ENCODE data around the gene HOXA7. TPM values are rescaled to one million over a fixed set of nuclear protein-coding genes. Genes with fewer than 3 reads are reported as not detected.

HOXA7 gene
- total RNA-seq, 2 experiments from 2014 or later, result not detected

DNA sequence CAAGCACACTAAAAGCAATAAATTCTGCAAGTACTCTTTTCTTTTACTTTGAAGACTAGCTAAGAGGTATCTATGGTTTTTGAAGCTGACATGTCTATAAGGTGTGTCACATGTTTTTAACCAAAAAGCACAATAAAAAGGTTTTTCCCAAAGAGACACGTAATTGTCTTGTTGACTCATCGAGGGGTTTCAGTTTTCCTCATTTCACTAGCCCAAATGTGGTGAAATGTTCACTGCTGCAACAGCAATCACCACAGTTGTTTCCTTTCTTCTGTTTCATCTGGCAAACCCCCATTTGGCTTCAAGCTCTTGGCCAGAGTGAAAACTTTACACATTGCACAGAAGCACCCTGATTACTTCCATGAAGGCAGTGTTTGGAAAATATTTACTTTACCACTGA is 22.1 kb downstream of the HOXA7 start:
- DNase-seq, result peak; percentile 39
- Mint-ChIP-seq H3K4me3 (no peak overlapping the region), H3K27me3 (peaks cover 37% of the 10 kb centered on the region), H3K36me3 (ENCODE audit: low read depth) (peaks cover 3% of the 10 kb centered on the region), H3K27ac (no peak overlapping the region), H3K4me1 (ENCODE audit: low read depth) (peaks cover 19% of the 10 kb centered on the region), H3K9me3 (no peaks in the 10 kb centered on the region)
- ATAC-seq, result peak; percentile 55
- TF ChIP-seq, protein P1, sequence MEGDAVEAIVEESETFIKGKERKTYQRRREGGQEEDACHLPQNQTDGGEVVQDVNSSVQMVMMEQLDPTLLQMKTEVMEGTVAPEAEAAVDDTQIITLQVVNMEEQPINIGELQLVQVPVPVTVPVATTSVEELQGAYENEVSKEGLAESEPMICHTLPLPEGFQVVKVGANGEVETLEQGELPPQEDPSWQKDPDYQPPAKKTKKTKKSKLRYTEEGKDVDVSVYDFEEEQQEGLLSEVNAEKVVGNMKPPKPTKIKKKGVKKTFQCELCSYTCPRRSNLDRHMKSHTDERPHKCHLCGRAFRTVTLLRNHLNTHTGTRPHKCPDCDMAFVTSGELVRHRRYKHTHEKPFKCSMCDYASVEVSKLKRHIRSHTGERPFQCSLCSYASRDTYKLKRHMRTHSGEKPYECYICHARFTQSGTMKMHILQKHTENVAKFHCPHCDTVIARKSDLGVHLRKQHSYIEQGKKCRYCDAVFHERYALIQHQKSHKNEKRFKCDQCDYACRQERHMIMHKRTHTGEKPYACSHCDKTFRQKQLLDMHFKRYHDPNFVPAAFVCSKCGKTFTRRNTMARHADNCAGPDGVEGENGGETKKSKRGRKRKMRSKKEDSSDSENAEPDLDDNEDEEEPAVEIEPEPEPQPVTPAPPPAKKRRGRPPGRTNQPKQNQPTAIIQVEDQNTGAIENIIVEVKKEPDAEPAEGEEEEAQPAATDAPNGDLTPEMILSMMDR (IDR thresholded peaks at IDR 0.05), result no peak
- ChIA-PET CTCF (interaction anchor here (1.5 to 2.3 kb wide), 2 partner anchors 16 to 27 kb away, joined by 5 to 8 read pairs; no protein-coding TSS in a partner anchor), POLR2A (no interaction called here)
- intact Hi-C loops (cut with micrococcal nuclease), result no loop called here

DNA sequence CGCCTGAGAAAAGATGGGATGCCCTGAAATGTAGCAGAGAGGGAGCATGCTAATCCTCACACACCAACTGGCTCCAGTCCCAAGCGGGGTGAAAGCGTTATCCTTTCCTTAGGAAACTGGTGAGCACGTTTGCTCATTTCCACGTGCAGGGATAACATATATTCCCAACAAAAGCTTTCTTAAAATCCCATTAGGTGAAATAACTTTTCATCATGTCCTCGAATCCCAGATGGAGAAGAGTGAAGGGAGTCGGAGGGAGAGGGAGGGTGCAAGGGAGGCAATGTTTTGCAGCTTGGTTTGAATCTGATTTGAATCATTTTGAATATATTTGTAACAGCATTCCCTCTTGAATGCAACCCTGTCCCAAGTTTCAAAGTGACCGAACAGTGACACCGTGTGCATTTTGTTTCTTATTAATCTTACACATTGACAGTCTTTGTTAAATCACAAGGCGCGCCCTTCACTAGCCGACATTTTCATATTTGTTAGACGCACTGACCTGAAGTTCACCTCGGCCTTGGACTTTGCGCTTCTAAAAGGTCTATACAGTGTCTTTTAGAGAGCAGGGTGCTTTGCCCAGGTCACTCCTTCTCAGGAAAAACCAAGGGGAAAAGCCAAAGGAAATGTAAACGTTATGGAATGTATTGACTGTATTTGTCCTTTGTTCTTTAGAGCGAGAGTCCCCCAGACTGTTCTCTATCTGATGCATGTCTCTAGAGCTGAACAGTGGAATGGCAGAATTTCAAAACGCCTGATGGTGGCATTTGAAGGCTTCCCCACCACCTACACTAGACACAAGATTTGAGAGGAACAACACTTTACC is 22.9 kb downstream of the HOXA7 start:
- TF ChIP-seq, protein P1 (IDR thresholded peaks at IDR 0.05), result no peak
- no peak overlapping the region for H3K27ac Mint-ChIP-seq
- peaks cover 19% of the 10 kb centered on the region for H3K4me1 Mint-ChIP-seq (ENCODE audit: low read depth)
- intact Hi-C loops (cut with micrococcal nuclease), result no loop called here
- no peak for DNase-seq
- no peak overlapping the region for H3K4me3 Mint-ChIP-seq
- H3K27me3 Mint-ChIP-seq, result peaks cover 37% of the 10 kb centered on the region
- no peaks in the 10 kb centered on the region for H3K9me3 Mint-ChIP-seq
- ATAC-seq, result no peak
- ChIA-PET CTCF (interaction anchor here (2.3 kb wide), 1 partner anchor 28 kb away, joined by 8 read pairs; no protein-coding TSS in a partner anchor), POLR2A (no interaction called here)
- H3K36me3 Mint-ChIP-seq (ENCODE audit: low read depth), result peaks cover 3% of the 10 kb centered on the region

DNA sequence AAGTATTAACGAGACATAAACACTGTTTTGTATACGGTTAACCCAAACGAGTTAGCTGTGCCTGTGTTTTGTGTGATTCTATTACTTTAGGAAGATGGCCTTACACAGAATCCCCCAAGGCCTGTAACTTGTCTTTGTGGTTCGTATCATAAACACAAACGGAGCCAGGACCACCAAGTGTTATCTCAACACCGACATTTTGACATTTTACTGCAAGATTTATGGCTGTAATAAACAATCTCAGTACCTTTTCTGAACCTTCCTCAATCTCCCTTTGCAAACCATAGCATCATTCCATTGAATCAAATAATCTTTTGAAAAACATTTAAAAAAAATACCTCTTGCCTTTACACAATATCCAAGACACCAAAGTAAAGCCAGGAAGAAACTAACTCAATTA is 23.5 kb downstream of the HOXA7 start:
- POLR2A ChIA-PET, result no interaction called here

DNA sequence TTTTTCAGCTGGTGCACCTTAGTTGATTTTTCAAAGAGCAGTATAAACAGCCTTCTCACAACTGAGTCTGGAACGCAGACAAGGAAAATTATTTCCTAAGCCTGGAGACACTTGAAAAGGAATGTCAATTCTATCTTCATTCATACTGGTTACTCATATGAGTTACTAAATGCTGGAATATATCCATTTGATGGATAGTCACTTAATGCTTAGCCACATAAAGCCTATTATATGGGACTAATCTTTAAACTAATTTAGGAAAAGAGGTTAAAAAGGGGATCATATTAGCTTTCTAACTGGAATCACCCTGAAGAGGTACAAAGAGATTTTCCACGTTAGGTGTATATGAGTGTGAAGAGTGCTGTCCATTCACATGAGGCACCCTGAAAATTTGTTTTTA is 24.3 kb downstream of the HOXA7 start:
- ATAC-seq (no peak), DNase-seq (no peak)
- Mint-ChIP-seq H3K27me3 (peaks cover 32% of the 10 kb centered on the region), H3K27ac (no peak overlapping the region), H3K9me3 (no peaks in the 10 kb centered on the region), H3K4me1 (ENCODE audit: low read depth) (peaks cover 19% of the 10 kb centered on the region), H3K36me3 (ENCODE audit: low read depth) (peaks cover 3% of the 10 kb centered on the region), H3K4me3 (no peak overlapping the region)
- TF ChIP-seq, protein P1 (IDR thresholded peaks at IDR 0.05), result no peak
- intact Hi-C loops (cut with micrococcal nuclease), result no loop called here
- CTCF ChIA-PET, result interaction anchor here (0.8 to 1.5 kb wide), 3 partner anchors 9 to 23 kb away, joined by 3 to 4 read pairs (median 3); no protein-coding TSS in a partner anchor
- POLR2A ChIA-PET, result no interaction called here

More for the DNA sequence above, 23.5 kb downstream of the HOXA7 start:
- CTCF ChIA-PET, result interaction anchor here (1.5 to 2.3 kb wide), 2 partner anchors 22 to 29 kb away, joined by 4 to 8 read pairs; no protein-coding TSS in a partner anchor
- no peaks in the 10 kb centered on the region for H3K9me3 Mint-ChIP-seq
- no peak overlapping the region for H3K27ac Mint-ChIP-seq
- H3K27me3 Mint-ChIP-seq, result peaks cover 37% of the 10 kb centered on the region
- H3K4me3 Mint-ChIP-seq, result no peak overlapping the region
- TF ChIP-seq, protein P1 (IDR thresholded peaks at IDR 0.05), result no peak
- H3K36me3 Mint-ChIP-seq (ENCODE audit: low read depth), result peaks cover 3% of the 10 kb centered on the region
- H3K4me1 Mint-ChIP-seq (ENCODE audit: low read depth), result peaks cover 19% of the 10 kb centered on the region
- DNase-seq (no peak), ATAC-seq (no peak)
- intact Hi-C loops (cut with micrococcal nuclease), result no loop called here

DNA sequence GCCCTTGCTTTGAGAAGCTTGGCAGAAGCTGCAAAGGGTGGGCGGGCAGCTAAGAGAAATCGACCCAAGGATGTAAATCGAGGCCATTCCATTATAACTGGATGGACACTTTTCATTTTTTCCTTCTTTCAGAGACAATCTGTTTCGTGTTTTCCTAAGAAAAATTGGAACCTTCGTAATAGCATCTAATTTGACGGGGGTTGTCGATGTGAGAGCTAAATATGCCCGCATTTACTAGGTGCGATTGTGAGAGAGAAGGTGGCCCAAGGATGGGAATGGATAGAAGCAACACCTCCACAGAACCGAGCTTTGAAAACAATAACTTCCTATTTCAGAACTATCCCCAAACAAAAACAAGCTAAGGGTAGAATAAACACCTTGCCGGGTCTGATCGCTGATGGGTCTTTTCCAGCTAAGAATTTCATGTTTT is 25.1 kb downstream of the HOXA7 start:
- H3K4me1 Mint-ChIP-seq (ENCODE audit: low read depth), result peaks cover 19% of the 10 kb centered on the region
- peaks cover 32% of the 10 kb centered on the region for H3K27me3 Mint-ChIP-seq
- TF ChIP-seq, protein P1 (IDR thresholded peaks at IDR 0.05), result no peak
- intact Hi-C loops (cut with micrococcal nuclease), result no loop called here
- ChIA-PET CTCF (interaction anchor here (0.8 to 1.5 kb wide), 4 partner anchors 10 to 24 kb away, joined by 3 to 5 read pairs (median 4); partner anchors contain the start of gene HOXA5), POLR2A (no interaction called here)
- peaks cover 3% of the 10 kb centered on the region for H3K36me3 Mint-ChIP-seq (ENCODE audit: low read depth)
- ATAC-seq (no peak), DNase-seq (no peak)
- no peaks in the 10 kb centered on the region for H3K9me3 Mint-ChIP-seq
- H3K27ac Mint-ChIP-seq, result no peak overlapping the region
- H3K4me3 Mint-ChIP-seq, result peak overlapping the region; percentile 60

All from activated CD8-positive, alpha-beta T cell treated with anti-CD3 and anti-CD28 coated beads for 36 hours (primary cell).